Gastrocnemius medialis (tissue), 4 donors: ENCODE data around the gene ROR1.

ENCODE experiments used
- CTCF ChIP-seq, 5 experiments: fragments of 450-650 bp in 3 of 5; fragments of 200-600 bp in 2 of 5; sonication (generic) in 2 of 5; IDR thresholded peaks in 4 of 5; conservative IDR thresholded peaks in 1 of 5; 1 replicate in 4 of 5; 2 replicates in 1 of 5; pipeline ENCODE4 v1.5.1; 2016 to 2019; ENCODE audit warnings: antibody characterized with exemption in 5 of 5, mild to moderate bottlenecking in 3 of 5, moderate library complexity in 3 of 5
- POLR2A ChIP-seq, 2 donors: fragments of 450-650 bp; IDR thresholded peaks; one replicate each; pipeline ENCODE4 v1.6.1; 2017; ENCODE audit warnings: antibody characterized with exemption in 2 of 2, mild to moderate bottlenecking in 2 of 2, moderate library complexity in 2 of 2

- TF ChIP-seq CTCF (IDR thresholded peaks at IDR 0.05 in 4 of 5, conservative IDR thresholded peaks at IDR 0.05 in 1 of 5), result peak; percentile 39 to 82 (median 67)
- peak; percentile 37 to 57 for TF ChIP-seq POLR2A (IDR thresholded peaks at IDR 0.05)
These were observed at the start of gene ROR1 for GRCh38 chr1:63773815-63774616.
